Smooth muscle cell (in vitro differentiated cells): Measurements from ENCODE around the gene SSH2. TPM values are rescaled to one million over a fixed set of nuclear protein-coding genes. Genes with fewer than 3 reads are reported as not detected.

Experiments
- DNase-seq: peaks from one replicate; lab custom pipeline; 2025; ENCODE audit not compliant: unreplicated experiment; lab: John Stamatoyannopoulos, UW
- H2AFZ ChIP-seq: fragments of 200-600 bp; sonication (generic); 2 replicates; pipeline ENCODE4 v1.6.0; 2016; ENCODE audit warnings: antibody characterized with exemption, low read depth, mild to moderate bottlenecking
- H3F3A ChIP-seq: fragments of 200-600 bp; sonication (generic); 2 replicates; pipeline ENCODE4 v1.6.0; 2017; ENCODE audit warnings: antibody characterized with exemption, low read depth
- H3K27ac ChIP-seq: fragments of 200-600 bp; sonication (generic); 2 replicates; pipeline ENCODE4 v1.5.1; 2016; ENCODE audit warnings: low read depth, mild to moderate bottlenecking
- H3K27me3 ChIP-seq: fragments of 200-600 bp; sonication (generic); 2 replicates; pipeline ENCODE4 v1.6.1; 2016; ENCODE audit warnings: low read depth, mild to moderate bottlenecking
- H3K36me3 ChIP-seq: fragments of 200-600 bp; sonication (generic); 2 replicates; pipeline ENCODE4 v1.5.1; 2016; ENCODE audit warnings: low read depth
- H3K4me1 ChIP-seq: fragments of 200-600 bp; sonication (generic); 2 replicates; pipeline ENCODE4 v1.5.1; 2016; ENCODE audit warnings: low read depth
- H3K4me2 ChIP-seq: fragments of 200-600 bp; sonication (generic); 2 replicates; pipeline ENCODE4 v1.6.0; 2016; ENCODE audit warnings: mild to moderate bottlenecking
- H3K4me3 ChIP-seq: fragments of 200-600 bp; sonication (generic); 2 replicates; pipeline ENCODE4 v1.5.1; 2016; ENCODE audit warnings: mild to moderate bottlenecking
- H3K79me2 ChIP-seq: fragments of 200-600 bp; sonication (generic); 2 replicates; pipeline ENCODE4 v1.6.0; 2016; ENCODE audit warnings: low read depth, mild to moderate bottlenecking
- H3K9ac ChIP-seq: fragments of 200-600 bp; sonication (generic); 2 replicates; pipeline ENCODE4 v1.6.0; 2016; ENCODE audit warnings: low read depth
- H3K9me3 ChIP-seq: fragments of 200-600 bp; sonication (generic); replicated peaks from 2 replicates; pipeline ENCODE4 v1.5.1; 2016; ENCODE audit warnings: low read depth
- H4K20me1 ChIP-seq: fragments of 200-600 bp; sonication (generic); 2 replicates; pipeline ENCODE4 v1.6.0; 2016; ENCODE audit warnings: low read depth
- WGBS: methylation state at CpG from one replicate; pipeline ENCODE4 v1.1.7; 2016; ENCODE audit warnings: low lambda C conversion rate; 5-methylcytosine and 5-hydroxymethylcytosine counted together
- polyA plus RNA-seq: library from polyadenylated mRNA; unstranded; fragments of >200 nt; fragmentation: Nextera tagmentation; extraction: Ambion mirVana; gene quantifications from 2 replicates; pipeline ENCODE4 v1.2.1, GENCODE V29; 2016
- total RNA-seq: library from RNA; depleted of rRNA; stranded (reverse); fragments of >200 nt; gene quantifications from 2 replicates; pipeline ENCODE4 v1.2.3, GENCODE V29; 2014
- TF ChIP-seq, protein P1 (sequence below): fragments of 200-600 bp; sonication (generic); IDR thresholded peaks from 2 replicates; pipeline ENCODE4 v1.5.1; 2017; ENCODE audit warnings: borderline replicate concordance, mild to moderate bottlenecking, antibody characterized with exemption; ENCODE audit not compliant: insufficient read depth, poor library complexity, severe bottlenecking

The SSH2 gene
- total and polyA plus RNA-seq, 2 experiments from 2014 or later, result 9.7 to 10.4 TPM

DNA sequence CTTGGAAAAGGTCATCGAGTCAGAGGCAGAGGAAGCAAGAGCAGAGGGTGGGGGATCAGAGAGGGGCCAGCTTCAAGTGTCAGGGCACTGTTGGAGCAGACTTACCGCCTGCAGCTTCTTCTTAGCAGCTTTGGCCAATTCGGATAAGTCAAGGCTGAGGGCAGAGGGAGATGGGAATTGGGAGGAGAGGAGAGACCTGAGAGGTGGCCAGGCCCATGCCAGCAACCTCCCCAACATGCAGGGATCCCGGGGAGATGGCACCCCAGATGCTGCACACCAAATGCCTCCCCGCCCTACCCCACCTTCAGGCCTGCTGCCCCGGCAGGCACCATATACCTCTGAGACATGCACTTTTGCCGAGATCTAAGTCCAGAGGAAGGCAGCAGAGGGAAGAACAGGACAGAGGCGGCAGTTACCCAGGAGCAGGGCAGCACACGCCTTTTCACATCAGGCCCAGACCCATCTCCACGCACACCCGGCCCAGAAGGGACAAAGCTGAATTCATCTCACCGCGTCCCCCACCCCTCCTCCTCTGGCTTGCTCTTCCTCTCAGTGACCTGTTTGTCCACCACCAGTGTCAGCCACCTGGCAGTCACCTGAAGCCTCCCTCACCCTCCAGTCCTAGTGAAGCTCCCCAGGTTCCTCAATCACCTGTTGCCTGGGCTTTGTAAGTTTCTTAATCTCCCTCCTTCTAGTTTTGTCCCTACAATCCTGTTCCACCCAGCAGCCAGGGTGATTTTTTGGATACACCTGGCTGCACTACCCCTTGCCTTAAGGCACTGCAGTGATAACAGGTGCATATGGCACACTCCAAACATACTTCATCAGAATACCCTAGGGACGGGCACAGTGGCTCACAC lies 351.2 kb downstream of the SSH2 start:
- peaks cover 17% of the 10 kb centered on the region for H4K20me1 ChIP-seq
- H2AFZ ChIP-seq, result no peak overlapping the region
- H3K27me3 ChIP-seq, result no peaks in the 10 kb centered on the region
- H3K36me3 ChIP-seq, result no peaks in the 10 kb centered on the region
- no peaks in the 10 kb centered on the region for H3F3A ChIP-seq
- H3K79me2 ChIP-seq, result peaks cover 8% of the 10 kb centered on the region
- TF ChIP-seq, protein P1, sequence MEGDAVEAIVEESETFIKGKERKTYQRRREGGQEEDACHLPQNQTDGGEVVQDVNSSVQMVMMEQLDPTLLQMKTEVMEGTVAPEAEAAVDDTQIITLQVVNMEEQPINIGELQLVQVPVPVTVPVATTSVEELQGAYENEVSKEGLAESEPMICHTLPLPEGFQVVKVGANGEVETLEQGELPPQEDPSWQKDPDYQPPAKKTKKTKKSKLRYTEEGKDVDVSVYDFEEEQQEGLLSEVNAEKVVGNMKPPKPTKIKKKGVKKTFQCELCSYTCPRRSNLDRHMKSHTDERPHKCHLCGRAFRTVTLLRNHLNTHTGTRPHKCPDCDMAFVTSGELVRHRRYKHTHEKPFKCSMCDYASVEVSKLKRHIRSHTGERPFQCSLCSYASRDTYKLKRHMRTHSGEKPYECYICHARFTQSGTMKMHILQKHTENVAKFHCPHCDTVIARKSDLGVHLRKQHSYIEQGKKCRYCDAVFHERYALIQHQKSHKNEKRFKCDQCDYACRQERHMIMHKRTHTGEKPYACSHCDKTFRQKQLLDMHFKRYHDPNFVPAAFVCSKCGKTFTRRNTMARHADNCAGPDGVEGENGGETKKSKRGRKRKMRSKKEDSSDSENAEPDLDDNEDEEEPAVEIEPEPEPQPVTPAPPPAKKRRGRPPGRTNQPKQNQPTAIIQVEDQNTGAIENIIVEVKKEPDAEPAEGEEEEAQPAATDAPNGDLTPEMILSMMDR, result no peak
- no peak overlapping the region for H3K9ac ChIP-seq
- H3K27ac ChIP-seq, result no peak overlapping the region
- WGBS, result 97% methylated on average over 14 of the region's 14 CpGs
- H3K4me3 ChIP-seq, result no peak overlapping the region
- no peak for DNase-seq
- H3K4me1 ChIP-seq, result no peaks in the 10 kb centered on the region
- H3K9me3 ChIP-seq, result no peaks in the 10 kb centered on the region
- no peak overlapping the region for H3K4me2 ChIP-seq

DNA sequence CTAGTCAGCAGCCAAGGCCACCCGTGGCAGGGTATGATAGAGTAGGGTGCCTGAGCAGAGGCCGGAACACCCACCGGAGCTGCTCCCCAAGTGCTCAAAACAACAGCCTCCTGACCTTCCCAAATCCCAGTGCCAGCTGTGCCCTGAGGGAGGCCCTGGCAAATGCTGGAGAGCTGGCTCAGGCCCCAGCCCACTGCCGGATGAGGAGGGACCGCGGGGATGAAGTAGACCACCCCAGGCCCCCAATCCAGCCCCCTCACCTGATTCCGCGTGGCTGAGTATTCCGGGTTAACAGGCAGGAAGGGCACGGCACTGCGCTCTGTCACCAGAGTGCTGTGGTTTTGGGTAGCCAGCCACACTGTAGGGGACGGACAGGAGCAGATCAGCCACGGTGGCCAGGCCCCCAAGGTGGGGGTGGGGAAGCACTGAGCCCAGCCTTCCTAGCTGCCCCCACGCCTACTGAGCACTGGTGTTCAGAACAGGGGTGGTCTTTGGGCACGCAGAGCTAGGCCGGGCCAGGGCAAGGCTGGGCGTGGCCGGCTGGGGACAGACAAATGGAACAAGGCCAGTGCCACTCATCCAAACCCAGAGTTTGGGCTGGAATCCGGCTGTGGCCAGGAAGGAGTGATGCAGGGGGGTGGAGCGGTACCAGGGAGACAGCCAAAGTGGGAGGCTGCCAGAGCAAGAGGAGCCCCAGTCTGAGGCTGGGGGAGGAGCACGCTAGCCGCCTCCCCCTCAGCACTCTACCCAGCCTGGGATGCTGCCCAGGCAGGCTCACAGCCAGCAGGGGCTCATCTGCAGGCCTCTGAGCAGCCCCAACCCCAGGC lies 352.4 kb downstream of the SSH2 start:
- Histone ChIP-seq H3K4me3 (no peak overlapping the region), H3K27ac (no peak overlapping the region), H3K79me2 (no peaks in the 10 kb centered on the region), H4K20me1 (peaks cover 11% of the 10 kb centered on the region), H3K27me3 (no peaks in the 10 kb centered on the region), H3K9ac (no peak overlapping the region), H3K9me3 (no peaks in the 10 kb centered on the region), H3F3A (no peaks in the 10 kb centered on the region), H3K4me2 (no peak overlapping the region), H2AFZ (no peak overlapping the region), H3K4me1 (peaks cover 3% of the 10 kb centered on the region), H3K36me3 (no peaks in the 10 kb centered on the region)
- 94% methylated on average over 20 of the region's 22 CpGs for WGBS
- TF ChIP-seq, protein P1, result no peak
- DNase-seq, result no peak

DNA sequence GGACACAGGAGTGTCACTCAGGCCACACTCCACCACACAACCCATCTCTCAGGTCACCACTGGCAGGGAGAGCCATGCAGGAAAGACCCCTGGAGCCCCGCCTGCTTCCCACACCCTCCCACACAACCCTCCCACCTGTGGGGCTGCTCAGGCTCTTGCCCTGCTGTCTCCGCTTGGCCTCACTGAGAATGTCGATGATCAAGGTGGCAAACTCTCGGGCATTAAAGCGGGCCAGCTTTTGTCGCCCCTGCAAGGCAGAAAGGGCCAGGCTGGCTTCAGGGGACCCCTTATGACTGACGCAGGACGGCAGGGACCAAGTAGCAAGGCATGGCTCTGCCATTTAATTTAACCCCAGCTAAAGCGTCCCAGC lies 353.0 kb downstream of the SSH2 start:
- over 99% methylated on average over 9 of the region's 9 CpGs for WGBS
- no peak overlapping the region for H3K9ac ChIP-seq

More for the DNA sequence above, 353.0 kb downstream of the SSH2 start:
- Histone ChIP-seq H4K20me1 (peaks cover 7% of the 10 kb centered on the region), H3K9me3 (no peaks in the 10 kb centered on the region), H3K4me3 (no peak overlapping the region), H3K79me2 (no peaks in the 10 kb centered on the region), H2AFZ (no peak overlapping the region), H3F3A (no peaks in the 10 kb centered on the region), H3K27me3 (no peaks in the 10 kb centered on the region), H3K4me1 (peaks cover 6% of the 10 kb centered on the region), H3K4me2 (no peak overlapping the region), H3K36me3 (no peaks in the 10 kb centered on the region), H3K27ac (no peak overlapping the region)
- no peak for DNase-seq
- TF ChIP-seq, protein P1, result no peak
